ENCODE data around the gene RIMS3.
"Not testable (repeated sequence)": the region's sequence is repeated elsewhere in the genome, so short reads cannot be mapped to it uniquely, and the experiment has no call there.

The RIMS3 gene

DNA sequence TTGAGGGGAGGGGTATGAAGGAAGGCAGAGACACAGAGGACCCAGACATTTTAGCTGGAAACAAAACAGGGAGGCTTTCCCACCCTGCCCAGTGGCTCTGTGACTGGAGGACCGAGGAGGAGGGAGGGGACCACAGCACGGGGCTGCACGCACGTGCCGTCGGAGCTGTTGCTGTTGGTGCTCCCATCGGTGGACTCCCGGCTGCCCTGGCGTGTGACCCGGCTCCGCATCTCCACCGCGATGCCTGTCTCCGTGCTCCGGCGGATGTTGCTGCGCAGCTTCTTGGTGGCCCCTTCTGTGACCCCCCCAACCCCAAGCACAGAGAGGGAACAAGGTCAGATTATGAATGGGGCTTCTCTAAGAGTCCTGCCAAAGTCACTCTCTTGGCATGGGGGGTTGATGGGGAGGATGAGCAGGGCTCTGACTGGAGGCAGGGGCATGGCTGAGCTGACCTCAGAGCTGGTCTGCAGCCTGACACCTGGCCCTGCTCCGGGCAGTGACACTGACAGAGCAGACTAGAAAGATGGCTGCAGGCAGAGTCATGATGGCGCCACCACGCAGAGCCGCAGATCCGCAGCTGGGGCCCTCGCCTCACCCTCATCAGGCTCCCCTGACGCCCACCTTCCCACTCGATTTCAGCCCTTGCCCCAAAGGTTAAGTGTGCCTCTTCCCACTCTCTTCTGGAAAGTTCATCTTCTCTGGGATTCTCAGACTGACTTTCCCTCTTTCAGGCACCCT is 29.6 kb downstream of the RIMS3 start:
- Histone ChIP-seq H3K36me3 (ENCODE audit: control insufficient read depth, insufficient read depth, low read length) (no peaks in the 10 kb centered on the region), H3K27me3 (ENCODE audit: control insufficient read depth, insufficient read depth, low read length) (no peaks in the 10 kb centered on the region), H3K4me3 (ENCODE audit: low read depth, low read length) (no peak overlapping the region), H3K4me1 (ENCODE audit: control insufficient read depth, insufficient read depth, low read length) (no peaks in the 10 kb centered on the region), H3K9me3 (ENCODE audit: control insufficient read depth, insufficient read depth, low read length) (no peaks in the 10 kb centered on the region), H3K9ac (ENCODE audit: low read depth, low read length) (no peak overlapping the region)

DNA sequence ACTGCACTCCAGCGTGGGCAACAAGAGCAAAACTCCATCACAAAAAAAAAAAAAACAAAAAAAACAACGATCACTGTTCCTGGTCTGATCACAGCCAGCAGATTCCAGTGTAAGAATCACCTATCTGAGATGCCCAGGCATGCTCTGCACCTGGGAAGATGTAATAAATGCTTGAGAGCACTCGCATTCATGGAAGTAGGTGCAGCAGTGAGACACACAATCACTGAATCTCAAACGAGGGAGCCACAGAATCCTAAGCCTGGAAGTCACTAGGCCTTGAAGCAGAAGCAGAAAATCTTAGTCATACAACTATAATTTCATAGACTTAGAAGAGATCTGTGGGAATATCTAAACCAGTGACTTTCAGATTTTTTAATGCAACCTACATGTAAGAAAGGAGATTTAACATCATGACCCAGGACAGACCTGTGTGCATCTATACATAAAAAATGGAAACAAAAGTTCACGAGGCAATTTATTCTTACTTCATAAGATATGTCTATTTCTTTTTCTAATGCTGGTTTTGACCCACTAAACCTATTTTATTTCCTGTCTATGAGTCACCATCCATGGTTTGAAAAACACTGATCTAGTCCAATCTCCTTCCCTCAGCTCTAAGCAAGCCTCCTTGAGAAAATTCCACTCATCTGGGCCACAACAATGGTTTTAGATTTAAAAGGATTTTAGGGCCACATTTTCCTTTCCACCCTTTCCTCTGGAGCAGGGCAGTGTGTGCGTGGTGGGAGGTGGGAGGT is 30.4 kb downstream of the RIMS3 start:
- no peak overlapping the region for H3K9ac ChIP-seq (ENCODE audit: low read depth, low read length)
- H3K4me1 ChIP-seq (ENCODE audit: control insufficient read depth, insufficient read depth, low read length): no peaks in the 10 kb centered on the region
- H3K27me3 ChIP-seq (ENCODE audit: control insufficient read depth, insufficient read depth, low read length): no peaks in the 10 kb centered on the region
- H3K36me3 ChIP-seq (ENCODE audit: control insufficient read depth, insufficient read depth, low read length): no peaks in the 10 kb centered on the region
- H3K4me3 ChIP-seq (ENCODE audit: low read depth, low read length): no peak overlapping the region
- no peaks in the 10 kb centered on the region for H3K9me3 ChIP-seq (ENCODE audit: control insufficient read depth, insufficient read depth, low read length)

DNA sequence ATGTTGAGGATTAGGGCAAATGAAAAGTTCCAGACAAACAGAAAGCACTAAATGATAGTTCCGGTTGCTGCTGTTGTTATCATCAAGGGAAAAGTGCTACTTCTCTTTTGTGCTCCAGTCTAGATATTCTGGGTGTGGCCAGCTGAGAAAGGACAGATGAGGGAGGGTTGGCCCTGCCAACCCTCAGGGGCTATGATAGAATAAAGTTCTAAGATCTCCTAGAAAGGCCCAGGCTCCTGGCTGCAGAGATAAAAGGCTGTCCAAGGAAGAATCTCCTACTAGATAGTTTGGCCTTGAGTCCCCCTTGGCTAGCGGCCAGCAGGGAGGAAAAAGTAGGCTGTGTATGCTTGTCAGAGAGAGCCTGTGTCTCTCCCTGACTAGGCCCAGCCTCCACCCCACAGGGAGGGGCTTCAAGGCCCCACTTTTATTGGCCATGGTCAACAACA is 31.5 kb downstream of the RIMS3 start:
- Histone ChIP-seq H3K9me3 (ENCODE audit: control insufficient read depth, insufficient read depth, low read length) (no peaks in the 10 kb centered on the region), H3K36me3 (ENCODE audit: control insufficient read depth, insufficient read depth, low read length) (no peaks in the 10 kb centered on the region), H3K4me1 (ENCODE audit: control insufficient read depth, insufficient read depth, low read length) (no peaks in the 10 kb centered on the region), H3K27me3 (ENCODE audit: control insufficient read depth, insufficient read depth, low read length) (no peaks in the 10 kb centered on the region), H3K9ac (ENCODE audit: low read depth, low read length) (no peak overlapping the region), H3K4me3 (ENCODE audit: low read depth, low read length) (no peak overlapping the region)

DNA sequence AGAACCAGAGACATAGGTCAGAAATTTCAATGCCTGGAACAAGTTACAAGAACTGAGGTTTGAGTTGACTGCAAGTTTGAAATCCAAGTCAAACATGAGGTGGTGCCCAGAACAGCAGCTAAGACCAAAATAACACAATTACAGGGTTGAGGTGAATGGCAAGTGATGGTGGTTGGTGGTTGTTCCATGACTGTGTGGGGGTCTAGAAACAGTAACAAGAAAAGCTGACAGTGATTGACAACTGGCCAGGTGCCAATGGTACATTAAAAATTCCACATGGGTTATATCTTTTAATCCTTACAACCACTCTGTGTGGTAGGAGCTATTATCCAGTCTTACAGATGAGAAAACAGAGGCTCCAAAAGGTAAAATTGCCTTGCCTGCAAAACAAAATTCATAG is 32.0 kb downstream of the RIMS3 start:
- H3K9ac ChIP-seq (ENCODE audit: low read depth, low read length): no peak overlapping the region
- H3K27me3 ChIP-seq (ENCODE audit: control insufficient read depth, insufficient read depth, low read length): no peaks in the 10 kb centered on the region
- no peaks in the 10 kb centered on the region for H3K4me1 ChIP-seq (ENCODE audit: control insufficient read depth, insufficient read depth, low read length)
- H3K4me3 ChIP-seq (ENCODE audit: low read depth, low read length): no peak overlapping the region
- H3K9me3 ChIP-seq (ENCODE audit: control insufficient read depth, insufficient read depth, low read length): no peaks in the 10 kb centered on the region
- H3K36me3 ChIP-seq (ENCODE audit: control insufficient read depth, insufficient read depth, low read length): no peaks in the 10 kb centered on the region

DNA sequence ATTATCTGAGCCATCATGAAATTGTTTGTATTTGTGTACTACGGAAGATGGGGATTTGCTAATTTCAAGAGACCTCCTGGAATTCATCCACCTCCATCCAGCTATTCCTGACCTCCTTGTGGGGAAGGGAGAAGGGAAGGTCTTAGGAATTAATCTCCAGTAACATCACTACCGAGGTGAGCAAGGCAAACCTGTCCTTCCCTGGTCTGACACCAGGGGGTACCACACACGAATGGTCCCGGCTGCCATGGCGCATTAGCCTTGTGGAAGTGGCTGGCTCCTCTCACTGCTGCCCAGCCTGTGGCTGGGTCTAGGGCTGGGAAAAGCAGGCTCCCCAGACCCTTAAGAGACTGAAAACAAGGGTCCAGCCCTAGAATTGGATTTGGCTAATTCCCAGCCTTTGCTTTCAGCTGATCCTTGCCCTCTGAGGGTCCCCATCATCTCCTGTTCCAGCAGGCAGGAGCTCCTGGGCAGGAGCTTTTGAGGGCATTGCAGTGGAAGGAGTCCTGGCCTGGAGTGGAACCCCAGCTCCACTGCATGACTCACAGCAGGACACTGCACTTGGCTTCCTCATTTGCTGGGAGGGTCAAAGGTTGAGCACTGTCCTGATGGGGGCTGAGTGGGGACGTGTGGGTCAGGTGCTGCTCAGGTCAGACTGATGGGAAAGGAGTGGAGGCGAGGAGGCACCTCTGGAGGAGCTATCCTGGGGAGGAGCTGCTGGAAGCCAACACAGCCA is 34.8 kb downstream of the RIMS3 start:
- Histone ChIP-seq H3K27me3 (ENCODE audit: control insufficient read depth, insufficient read depth, low read length) (no peaks in the 10 kb centered on the region), H3K4me1 (ENCODE audit: control insufficient read depth, insufficient read depth, low read length) (no peaks in the 10 kb centered on the region), H3K9me3 (ENCODE audit: control insufficient read depth, insufficient read depth, low read length) (no peaks in the 10 kb centered on the region), H3K9ac (ENCODE audit: low read depth, low read length) (no peak overlapping the region), H3K36me3 (ENCODE audit: control insufficient read depth, insufficient read depth, low read length) (no peaks in the 10 kb centered on the region), H3K4me3 (ENCODE audit: low read depth, low read length) (no peak overlapping the region)

DNA sequence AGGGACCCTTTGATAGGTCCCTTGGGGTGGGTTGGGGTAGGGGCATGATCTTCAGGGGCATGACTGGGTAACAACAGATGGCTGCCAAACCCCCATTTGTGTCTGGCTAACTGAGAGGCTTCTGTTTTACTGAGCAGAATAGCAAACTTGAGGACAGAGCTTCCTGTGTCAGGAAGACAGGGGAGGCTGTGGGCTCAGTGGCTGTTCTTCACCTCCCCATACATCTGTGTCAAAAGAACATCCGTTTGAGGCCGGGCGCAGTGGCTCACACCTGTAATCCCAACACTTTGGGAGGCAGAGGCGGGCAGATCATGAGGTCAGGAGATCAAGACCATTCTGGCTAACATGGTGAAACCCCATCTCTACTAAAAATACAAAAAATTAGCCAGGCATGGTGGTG is 35.9 kb downstream of the RIMS3 start:
- not testable (repeated sequence) for H3K9ac ChIP-seq (ENCODE audit: low read depth, low read length); H3K4me1 ChIP-seq (ENCODE audit: control insufficient read depth, insufficient read depth, low read length); H3K36me3 ChIP-seq (ENCODE audit: control insufficient read depth, insufficient read depth, low read length)

DNA sequence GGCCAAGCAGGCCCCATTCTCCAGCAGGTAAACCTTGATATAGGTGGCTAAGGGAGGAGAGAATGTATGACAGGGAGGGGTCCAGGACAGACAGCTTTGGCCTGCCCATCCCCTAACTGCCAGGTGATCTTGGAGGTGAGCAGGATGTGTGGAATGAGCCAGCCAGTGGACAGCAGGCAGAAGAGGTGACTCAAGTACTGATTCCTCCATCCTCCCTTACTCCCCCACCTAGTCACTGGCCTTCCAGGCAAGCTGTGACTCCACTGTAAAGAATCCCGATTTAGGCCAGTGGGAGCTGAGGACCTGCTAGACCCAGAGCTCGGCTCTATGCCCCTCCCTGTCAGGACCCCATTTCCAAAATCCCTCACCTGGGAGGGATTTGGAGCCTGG is 36.6 kb downstream of the RIMS3 start:
- Histone ChIP-seq H3K9me3 (ENCODE audit: control insufficient read depth, insufficient read depth, low read length) (no peaks in the 10 kb centered on the region), H3K9ac (ENCODE audit: low read depth, low read length) (no peak overlapping the region), H3K4me1 (ENCODE audit: control insufficient read depth, insufficient read depth, low read length) (no peaks in the 10 kb centered on the region), H3K36me3 (ENCODE audit: control insufficient read depth, insufficient read depth, low read length) (no peaks in the 10 kb centered on the region), H3K4me3 (ENCODE audit: low read depth, low read length) (no peak overlapping the region), H3K27me3 (ENCODE audit: control insufficient read depth, insufficient read depth, low read length) (no peaks in the 10 kb centered on the region)

More for the DNA sequence above, 35.9 kb downstream of the RIMS3 start:
- H3K9me3 ChIP-seq (ENCODE audit: control insufficient read depth, insufficient read depth, low read length); H3K27me3 ChIP-seq (ENCODE audit: control insufficient read depth, insufficient read depth, low read length); H3K4me3 ChIP-seq (ENCODE audit: low read depth, low read length): not testable (repeated sequence)

DNA sequence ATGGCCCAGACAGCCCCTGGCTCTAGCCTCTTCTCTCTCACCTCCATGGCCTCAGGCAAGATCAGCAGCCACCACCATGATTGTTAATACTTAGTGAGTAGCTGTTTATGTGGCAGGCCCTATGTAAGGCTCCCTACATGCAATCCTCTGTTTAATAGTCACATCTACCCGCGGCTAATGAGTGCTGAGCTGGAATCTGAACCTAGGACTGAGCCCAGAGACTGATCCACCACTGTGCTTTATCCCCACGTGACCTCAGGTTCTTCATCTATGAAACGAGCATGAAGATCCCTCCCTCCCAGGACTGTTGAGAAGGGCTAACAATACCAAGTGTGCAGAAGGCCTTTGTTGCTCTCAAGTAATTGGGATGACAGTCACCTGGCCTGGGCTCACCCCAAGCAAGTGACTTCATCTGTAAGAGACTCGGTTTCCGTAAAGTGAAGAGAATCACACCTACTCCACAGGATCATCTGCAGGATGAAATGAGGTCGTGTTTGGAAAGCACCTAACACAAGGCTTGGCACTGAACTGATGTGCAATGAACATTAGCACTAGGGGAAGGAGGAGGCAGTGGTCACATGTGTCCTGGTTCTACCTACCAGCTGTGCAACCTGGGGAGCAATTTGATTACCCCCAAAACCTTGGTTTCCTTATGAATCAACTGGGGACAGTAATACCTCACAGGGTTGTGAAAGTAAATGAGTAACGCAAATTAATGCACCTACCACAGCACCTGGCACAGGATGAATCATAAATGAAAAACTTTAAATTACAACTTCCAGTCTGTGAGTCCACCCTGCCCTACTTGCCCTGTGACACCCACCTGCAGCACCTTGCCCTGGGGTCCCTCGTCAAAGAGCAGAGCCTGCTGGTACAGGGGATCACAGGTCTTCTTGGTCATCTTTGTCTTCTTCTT is 37.2 kb downstream of the RIMS3 start:
- no peaks in the 10 kb centered on the region for H3K4me1 ChIP-seq (ENCODE audit: control insufficient read depth, insufficient read depth, low read length)
- no peak overlapping the region for H3K4me3 ChIP-seq (ENCODE audit: low read depth, low read length)
- no peaks in the 10 kb centered on the region for H3K36me3 ChIP-seq (ENCODE audit: control insufficient read depth, insufficient read depth, low read length)
- no peaks in the 10 kb centered on the region for H3K27me3 ChIP-seq (ENCODE audit: control insufficient read depth, insufficient read depth, low read length)
- H3K9me3 ChIP-seq (ENCODE audit: control insufficient read depth, insufficient read depth, low read length): no peaks in the 10 kb centered on the region
- H3K9ac ChIP-seq (ENCODE audit: low read depth, low read length): no peak overlapping the region

DNA sequence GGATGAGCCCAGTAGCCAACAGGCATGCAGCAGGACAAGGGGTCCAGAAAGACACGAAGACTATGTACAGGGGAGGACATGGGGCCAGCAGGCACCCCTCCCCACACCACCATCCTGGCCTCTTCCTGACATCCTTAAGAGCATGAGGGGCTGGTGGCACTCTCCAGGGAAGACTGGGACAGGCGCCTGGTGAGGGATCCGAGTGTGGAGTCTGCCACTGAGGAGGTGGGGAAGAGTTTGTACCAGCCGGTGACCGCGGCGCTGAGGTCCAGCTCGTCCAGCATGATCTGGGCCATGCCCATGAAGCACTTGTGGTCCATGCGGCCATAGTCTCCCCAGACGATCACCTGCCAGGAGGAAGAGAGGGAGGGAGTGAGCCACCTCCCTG is 39.1 kb downstream of the RIMS3 start:
- Histone ChIP-seq H3K27me3 (ENCODE audit: control insufficient read depth, insufficient read depth, low read length) (no peaks in the 10 kb centered on the region), H3K4me3 (ENCODE audit: low read depth, low read length) (no peak overlapping the region), H3K4me1 (ENCODE audit: control insufficient read depth, insufficient read depth, low read length) (no peaks in the 10 kb centered on the region), H3K9ac (ENCODE audit: low read depth, low read length) (no peak overlapping the region), H3K36me3 (ENCODE audit: control insufficient read depth, insufficient read depth, low read length) (no peaks in the 10 kb centered on the region), H3K9me3 (ENCODE audit: control insufficient read depth, insufficient read depth, low read length) (no peaks in the 10 kb centered on the region)

DNA sequence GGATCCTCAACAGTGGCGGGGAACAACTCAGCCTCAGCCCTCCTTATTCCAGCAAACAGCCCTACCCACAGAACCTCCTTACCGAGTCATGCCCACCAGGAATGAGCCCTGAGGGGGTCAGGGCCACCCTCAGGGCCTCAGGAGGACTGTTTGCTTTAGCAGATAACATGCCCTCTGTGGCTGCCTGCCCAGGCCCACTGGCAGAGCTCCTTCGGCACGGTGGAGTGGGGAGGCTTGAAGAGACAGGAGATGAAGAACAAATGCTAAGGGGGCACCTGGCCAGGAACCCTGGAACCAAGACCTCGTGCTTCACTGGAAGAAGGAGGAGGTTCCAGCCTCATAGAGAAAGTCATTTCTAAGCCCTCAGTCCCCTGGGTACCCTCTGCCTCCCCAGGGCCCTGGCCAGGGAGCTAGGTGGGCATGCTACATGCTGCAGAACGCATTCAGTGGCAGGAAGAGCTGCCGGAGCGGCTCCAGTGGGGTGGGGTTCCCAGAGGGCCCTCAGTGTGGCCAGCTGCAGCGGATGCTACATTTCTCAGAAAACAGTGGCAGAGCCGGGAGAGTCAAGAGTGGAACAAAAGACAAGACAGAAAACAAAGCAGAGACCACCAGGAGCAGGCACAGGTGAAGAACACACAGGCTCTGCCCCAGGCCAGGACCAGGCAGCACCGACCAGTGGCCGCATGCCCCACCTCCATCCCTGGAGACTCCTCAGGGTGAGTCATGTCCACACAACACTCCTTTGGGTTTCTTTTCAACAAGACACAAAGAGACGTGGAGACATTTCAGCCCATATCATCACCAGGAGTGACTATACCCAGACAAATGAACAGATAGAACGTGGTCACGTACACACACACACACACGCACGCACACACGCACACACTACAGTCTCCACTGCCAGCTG is 39.8 kb downstream of the RIMS3 start:
- H3K27me3 ChIP-seq (ENCODE audit: control insufficient read depth, insufficient read depth, low read length): no peaks in the 10 kb centered on the region
- no peak overlapping the region for H3K9ac ChIP-seq (ENCODE audit: low read depth, low read length)
- no peaks in the 10 kb centered on the region for H3K9me3 ChIP-seq (ENCODE audit: control insufficient read depth, insufficient read depth, low read length)
- H3K4me1 ChIP-seq (ENCODE audit: control insufficient read depth, insufficient read depth, low read length): no peaks in the 10 kb centered on the region
- no peaks in the 10 kb centered on the region for H3K36me3 ChIP-seq (ENCODE audit: control insufficient read depth, insufficient read depth, low read length)
- H3K4me3 ChIP-seq (ENCODE audit: low read depth, low read length): no peak overlapping the region

Measured in iPS-15b (cell line).